ENCODE data around the gene ECT2L.
"Not testable (repeated sequence)": the region's sequence is repeated elsewhere in the genome, so short reads cannot be mapped to it uniquely, and the experiment has no call there.

The ECT2L gene

DNA sequence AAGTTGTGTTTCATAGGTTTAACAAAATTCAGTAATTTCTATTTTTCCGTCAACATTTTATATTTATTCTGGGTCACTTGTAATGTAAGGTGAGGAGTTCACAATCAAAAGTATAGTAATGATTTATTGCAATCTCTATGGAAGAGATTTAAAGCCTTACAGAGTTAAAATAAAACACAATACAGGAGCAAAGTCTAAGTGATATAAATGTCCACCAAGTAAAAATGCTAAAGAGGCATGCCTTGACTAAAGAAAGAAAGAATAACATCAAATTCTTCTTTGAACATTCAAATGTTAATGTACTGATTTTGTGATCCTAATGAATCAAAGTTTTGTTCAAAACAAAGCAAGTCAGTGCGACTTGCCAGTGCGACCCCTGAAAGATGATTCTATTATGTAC lies 130.7 kb downstream of the ECT2L start:
- DNase-seq (ENCODE audit: low read depth in 4 of 4, low spot score in 1 of 4): no peak

DNA sequence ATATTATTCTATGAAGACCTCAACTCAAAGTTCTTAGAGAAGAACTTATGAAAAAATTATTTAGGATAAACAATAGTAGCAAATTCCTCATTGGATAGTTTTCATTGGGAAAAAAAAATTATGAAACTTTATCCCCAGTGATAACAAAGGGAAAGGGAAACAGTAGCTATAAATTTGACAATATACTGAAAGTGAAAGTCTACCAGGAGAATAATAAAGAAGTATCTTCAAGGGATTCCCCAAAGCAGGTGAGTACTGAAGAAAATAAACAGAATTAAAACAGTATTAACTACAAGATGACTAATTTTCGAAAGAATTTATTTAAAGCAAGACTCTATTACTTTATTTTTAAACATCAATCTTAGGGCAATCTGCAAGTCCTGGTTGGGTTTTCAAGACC lies 135.8 kb downstream of the ECT2L start:
- DNase-seq (ENCODE audit: low read depth in 4 of 4, low spot score in 1 of 4): no peak

DNA sequence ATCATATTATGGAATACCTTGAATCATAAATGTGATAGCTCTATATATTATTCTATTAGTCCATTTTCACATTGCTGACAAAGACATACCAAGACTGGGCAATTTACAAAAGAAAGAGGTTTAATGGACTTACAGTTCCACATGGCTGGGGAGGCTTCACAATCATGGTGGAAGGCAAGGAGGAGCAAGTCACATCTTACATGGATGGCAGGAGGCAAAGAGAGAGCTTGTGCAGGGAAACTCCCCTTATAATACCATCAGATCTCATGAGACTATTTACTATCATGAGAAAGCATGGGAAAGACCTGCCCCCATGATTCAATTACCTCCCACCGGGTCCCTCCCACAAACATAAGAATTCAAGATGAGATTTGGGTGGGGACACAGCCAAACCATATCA lies 141.0 kb downstream of the ECT2L start:
- DNase-seq (ENCODE audit: low read depth in 4 of 4, low spot score in 1 of 4): not testable (repeated sequence)

DNA sequence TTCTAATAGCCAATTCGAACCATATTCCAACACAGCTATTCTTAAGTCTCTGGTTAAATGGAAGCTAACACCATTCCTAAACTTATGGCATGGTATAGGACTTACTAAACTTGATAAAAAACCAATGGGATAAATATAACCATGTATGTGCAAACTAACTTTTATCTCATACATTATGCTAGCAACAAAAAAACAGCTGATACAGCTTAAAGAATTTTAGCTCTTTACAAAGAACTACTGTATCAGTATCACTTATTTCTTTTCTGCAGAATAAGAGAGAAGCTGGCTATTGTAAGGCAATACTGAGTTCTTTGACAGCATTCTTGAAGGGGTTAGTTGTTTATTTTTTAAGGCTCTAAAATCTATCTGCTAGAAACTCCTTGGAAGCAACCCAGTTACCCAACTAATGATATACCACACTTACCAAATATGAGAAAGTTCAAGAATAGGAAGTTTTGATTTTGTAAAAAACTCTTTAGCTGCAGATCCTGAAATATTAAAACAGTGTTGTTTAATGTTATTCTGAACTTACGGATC lies 147.3 kb downstream of the ECT2L start:
- no peak for DNase-seq (ENCODE audit: low read depth in 4 of 4, low spot score in 1 of 4)

DNA sequence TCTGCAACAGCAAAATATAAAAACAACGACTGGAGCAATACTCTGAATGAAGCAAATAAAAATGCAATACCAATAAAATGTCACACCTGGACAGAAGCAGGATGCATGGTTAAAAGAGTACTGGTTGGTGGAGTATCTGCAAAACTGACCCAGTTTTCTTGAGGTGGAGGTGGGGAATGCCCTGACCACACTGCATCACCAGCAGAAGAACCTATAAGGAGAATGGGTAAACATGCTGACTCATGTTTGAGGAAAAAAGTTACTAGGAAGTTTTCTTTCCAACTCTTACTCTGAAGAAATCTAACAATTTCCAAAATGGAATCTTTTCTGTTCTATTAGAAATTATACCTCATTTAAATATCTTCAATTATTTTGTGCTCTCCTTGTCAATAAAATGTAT lies 148.5 kb downstream of the ECT2L start:
- DNase-seq (ENCODE audit: low read depth in 4 of 4, low spot score in 1 of 4): no peak

DNA sequence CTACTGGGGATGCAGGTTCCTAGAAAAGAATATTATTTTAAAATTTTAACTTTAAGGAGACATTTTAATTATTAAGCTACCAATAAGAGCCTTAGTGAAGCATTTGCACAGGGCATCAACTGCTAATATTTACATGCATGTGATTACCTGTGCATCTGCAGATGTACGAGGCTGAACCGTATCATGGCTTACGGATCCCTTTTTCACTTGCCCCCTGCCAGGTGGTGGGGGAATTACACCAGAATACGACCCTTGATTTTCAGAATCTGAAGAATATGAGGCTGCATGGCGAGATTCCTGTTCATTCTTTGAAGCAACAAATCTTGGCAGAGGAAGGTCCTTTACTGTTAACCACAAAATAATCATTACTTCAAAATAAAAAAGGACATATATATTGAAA lies 149.5 kb downstream of the ECT2L start:
- no peak for DNase-seq (ENCODE audit: low read depth in 4 of 4, low spot score in 1 of 4)

DNA sequence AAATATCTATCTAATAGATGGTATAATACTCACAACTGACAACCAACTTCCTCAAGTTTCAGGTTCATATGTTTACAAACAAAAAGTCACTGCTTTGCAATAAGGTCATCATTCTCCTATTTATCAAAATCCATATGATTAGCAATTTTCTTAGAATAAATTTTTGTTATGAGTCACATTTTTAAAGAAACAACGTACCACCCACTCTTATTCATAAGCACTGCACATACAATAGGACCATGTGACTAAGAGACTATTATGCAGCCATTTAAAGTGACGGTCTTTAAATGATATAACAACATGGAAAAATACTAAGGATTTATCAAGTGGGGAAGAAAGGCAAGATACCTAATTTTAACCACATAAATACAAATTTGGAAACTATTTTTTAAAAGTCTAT lies 152.1 kb downstream of the ECT2L start:
- DNase-seq (ENCODE audit: low read depth in 4 of 4, low spot score in 1 of 4): no peak

DNA sequence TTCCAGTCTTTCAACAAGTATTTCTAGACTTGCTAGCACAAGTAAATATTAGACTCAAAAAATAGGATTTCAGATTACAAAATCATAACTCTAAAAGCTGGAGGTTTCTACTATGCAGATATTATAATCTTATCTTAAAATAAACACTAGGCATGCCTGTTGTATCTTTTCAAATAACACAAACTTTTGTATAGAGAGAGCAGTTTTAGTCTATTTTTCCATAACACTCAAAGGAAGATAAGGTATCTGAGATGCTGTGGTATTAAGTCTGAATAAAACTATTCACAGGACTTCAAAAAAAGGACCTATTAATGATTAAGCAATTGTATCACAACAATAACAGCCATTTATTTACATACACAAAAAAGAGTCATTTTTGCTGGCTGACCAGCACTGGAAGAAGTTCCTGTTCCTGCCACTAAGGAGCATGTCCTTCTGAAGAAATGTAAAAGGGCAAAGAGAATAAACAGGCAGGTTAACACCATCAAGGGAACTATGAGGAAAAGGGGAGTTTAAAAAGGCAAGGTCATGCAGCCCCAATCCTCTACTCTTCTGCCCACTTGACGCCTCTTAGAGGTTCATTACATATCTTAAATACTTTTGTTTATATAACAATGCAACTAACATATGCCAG lies 152.8 kb downstream of the ECT2L start:
- no peak for DNase-seq (ENCODE audit: low read depth in 4 of 4, low spot score in 1 of 4)

DNA sequence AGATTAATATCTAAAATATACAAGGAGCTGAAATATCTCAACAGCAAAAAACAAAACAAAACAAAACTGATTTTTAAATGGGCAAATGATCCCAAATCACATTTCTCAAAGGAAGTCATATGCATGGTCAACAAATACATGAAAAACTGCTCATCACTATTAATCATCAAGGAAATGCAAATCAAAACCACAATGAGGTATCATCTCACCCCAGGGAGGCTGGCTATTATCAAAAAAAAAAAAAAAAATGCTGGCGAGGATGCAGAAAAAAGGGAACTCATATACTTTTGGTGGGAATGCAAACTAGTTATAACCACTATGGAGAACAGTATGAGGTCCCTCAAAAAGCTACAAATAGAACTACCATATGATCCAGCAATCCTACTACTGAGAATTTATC lies 157.6 kb downstream of the ECT2L start:
- no peak for DNase-seq (ENCODE audit: low read depth in 4 of 4, low spot score in 1 of 4)
